IMR-90 (cell line): Measurements from ENCODE around the gene SFSWAP. TPM values are rescaled to one million over a fixed set of nuclear protein-coding genes. Genes with fewer than 3 reads are reported as not detected.
"Not testable (repeated sequence)": the region's sequence is repeated elsewhere in the genome, so short reads cannot be mapped to it uniquely, and the experiment has no call there.

Experiments used
- ATAC-seq: fragments of 200-7000 bp; cut with Tn5 transposase; 2 replicates; pipeline ENCODE4 v1.9.1; 2020; ENCODE audit warnings: low read depth, mild to moderate bottlenecking, moderate library complexity
- BruUV-seq: library from RNA; stranded (reverse); fragments of 400-500 nt; replicated peaks from 2 replicates; lab custom pipeline; 2021; lab: Mats Ljungman, UMichigan
- CTCF ChIA-PET: fragments of 300-600 bp; formaldehyde crosslinking; extraction: SDS; loops from one replicate; lab custom pipeline; 2021; ENCODE audit warnings: antibody characterized with exemption; lab: Yijun Ruan, JAX
- POLR2A ChIA-PET: fragments of 300-600 bp; sonication (Branson Sonifier 250); formaldehyde crosslinking; loops from one replicate; lab custom pipeline; 2022; ENCODE audit warnings: antibody characterized with exemption; ENCODE audit not compliant: unreplicated experiment; lab: Charles Lee
- DNase-seq: peaks from one replicate; pipeline ENCODE4 v3.0.0; 2013
- H2AFZ ChIP-seq: replicated peaks from 2 replicates; pipeline ENCODE3; 2013; ENCODE audit warnings: low read length, mild to moderate bottlenecking; ENCODE audit not compliant: poor library complexity
- H2AK5ac ChIP-seq: 2 replicates; pipeline ENCODE4 v1.6.1; 2013; ENCODE audit warnings: low read depth, low read length, inconsistent platforms
- H2AK9ac ChIP-seq: replicated peaks from 2 replicates; pipeline ENCODE3; 2013; ENCODE audit warnings: mild to moderate bottlenecking, low read depth, low read length, moderate library complexity; ENCODE audit not compliant: poor library complexity
- H2BK120ac ChIP-seq: 2 replicates; pipeline ENCODE4 v1.6.1; 2013; ENCODE audit warnings: low read depth, low read length, inconsistent platforms
- H2BK15ac ChIP-seq: 3 replicates; pipeline ENCODE4 v1.6.1; 2013; ENCODE audit warnings: low read depth, low read length, inconsistent platforms
- H2BK20ac ChIP-seq: 2 replicates; pipeline ENCODE4 v1.6.1; 2013; ENCODE audit warnings: low read depth, mild to moderate bottlenecking, inconsistent platforms, low read length, moderate library complexity
- H2BK5ac ChIP-seq: 2 replicates; pipeline ENCODE4 v1.6.1; 2013; ENCODE audit warnings: mild to moderate bottlenecking, low read depth, low read length, inconsistent platforms; ENCODE audit not compliant: poor library complexity, severe bottlenecking
- H3K14ac ChIP-seq: replicated peaks from 2 replicates; pipeline ENCODE4 v1.6.1; 2013; ENCODE audit warnings: low read depth, low read length, inconsistent platforms
- H3K18ac ChIP-seq: 2 replicates; pipeline ENCODE4 v1.6.1; 2013; ENCODE audit warnings: low read depth, low read length, control low read depth
- H3K23ac ChIP-seq: 2 replicates; pipeline ENCODE4 v1.6.1; 2013; ENCODE audit warnings: low read depth, low read length, inconsistent platforms
- H3K27ac ChIP-seq: 2 replicates; pipeline ENCODE4 v1.5.1; 2013; ENCODE audit warnings: mild to moderate bottlenecking, control low read depth, low read length; ENCODE audit not compliant: insufficient read depth
- H3K27me3 ChIP-seq: 2 replicates; pipeline ENCODE4 v1.6.1; 2013; ENCODE audit warnings: low read length; ENCODE audit not compliant: control insufficient read depth, insufficient read depth
- H3K36me3 ChIP-seq: 2 replicates; pipeline ENCODE4 v1.6.1; 2013; ENCODE audit warnings: low read length, mixed read lengths; ENCODE audit not compliant: control insufficient read depth, insufficient read depth
- H3K4ac ChIP-seq: 2 replicates; pipeline ENCODE4 v1.6.1; 2013; ENCODE audit warnings: low read depth, low read length, inconsistent platforms
- H3K4me1 ChIP-seq: 2 replicates; pipeline ENCODE4 v1.6.1; 2013; ENCODE audit warnings: low read length, mixed read lengths; ENCODE audit not compliant: control insufficient read depth, insufficient read depth
- H3K4me2 ChIP-seq: 2 replicates; pipeline ENCODE4 v1.6.1; 2013; ENCODE audit warnings: low read depth, mild to moderate bottlenecking, control low read depth, low read length, moderate library complexity
- H3K4me3 ChIP-seq: 2 replicates; pipeline ENCODE4 v1.5.1; 2013; ENCODE audit warnings: low read depth, mild to moderate bottlenecking, control low read depth, low read length, moderate library complexity; ENCODE audit not compliant: insufficient read depth
- H3K56ac ChIP-seq: 2 replicates; pipeline ENCODE4 v1.6.1; 2013; ENCODE audit warnings: low read length, inconsistent platforms; ENCODE audit not compliant: insufficient read depth; ENCODE audit errors: extremely low read depth
- H3K79me1 ChIP-seq, 2 experiments: 2 replicates each; pipeline ENCODE4 v1.6.1; 2013; ENCODE audit warnings: low read length in 2 of 2, inconsistent platforms in 1 of 2, low read depth in 1 of 2
- H3K9ac ChIP-seq: 2 replicates; pipeline ENCODE4 v1.6.1; 2013; ENCODE audit warnings: low read depth, low read length, control low read depth
- H3K9me1 ChIP-seq: 2 replicates; pipeline ENCODE4 v1.6.1; 2013; ENCODE audit warnings: low read length, inconsistent platforms; ENCODE audit not compliant: insufficient read depth
- H3K9me3 ChIP-seq: 2 replicates; pipeline ENCODE4 v1.6.1; 2013; ENCODE audit warnings: low read length; ENCODE audit not compliant: control insufficient read depth, insufficient read depth
- H4K20me1 ChIP-seq: 2 replicates; pipeline ENCODE4 v1.6.1; 2013; ENCODE audit warnings: low read length, inconsistent platforms; ENCODE audit not compliant: insufficient read depth
- H4K5ac ChIP-seq: 2 replicates; pipeline ENCODE4 v1.6.1; 2013; ENCODE audit warnings: mild to moderate bottlenecking, low read depth, low read length, control low read depth
- H4K8ac ChIP-seq, 2 experiments: 2 replicates each; pipeline ENCODE4 v1.6.1; 2013; ENCODE audit warnings: low read depth in 2 of 2, low read length in 2 of 2, control low read depth in 1 of 2, inconsistent platforms in 1 of 2
- H4K91ac ChIP-seq: 2 replicates; pipeline ENCODE4 v1.6.1; 2013; ENCODE audit warnings: low read depth, low read length, inconsistent platforms; ENCODE audit not compliant: insufficient read depth
- MXI1 ChIP-seq: IDR thresholded peaks from 2 replicates; pipeline ENCODE4 v1.6.1; 2012; ENCODE audit warnings: low read depth, mild to moderate bottlenecking, low read length, moderate library complexity, borderline replicate concordance
- SMC3 ChIP-seq: fragments of 150-350 bp; IDR thresholded peaks from 2 replicates; pipeline ENCODE4 v1.6.1; 2016; ENCODE audit warnings: low read depth, mild to moderate bottlenecking, antibody characterized with exemption, low read length, moderate library complexity
- USF2 ChIP-seq: fragments of 150-350 bp; IDR thresholded peaks from 2 replicates; pipeline ENCODE4 v1.6.1; 2017; ENCODE audit warnings: mild to moderate bottlenecking, antibody characterized with exemption, low read length, low read depth
- WGBS, 2 experiments: methylation state at CpG; one replicate each; pipeline versions ENCODE4 v1.1.5 to v1.1.7; 2013; ENCODE audit warnings: missing lambda C conversion rate in 2 of 2; ENCODE audit not compliant: insufficient read length in 1 of 2; ENCODE audit errors: extremely low coverage in 2 of 2; 5-methylcytosine and 5-hydroxymethylcytosine counted together
- dilution Hi-C: fragments of 300-500 bp; cut with HindIII; formaldehyde crosslinking; loops from one replicate; pipeline ENCODE4 v1.14.3; 2018; ENCODE audit warnings: low sequenced_read_pairs; ENCODE audit not compliant: unreplicated experiment
- in situ Hi-C: fragments of 300-500 bp; cut with MboI; formaldehyde crosslinking; loops from 3 replicates; pipeline ENCODE4 v1.14.3; 2019; ENCODE audit warnings: low sequenced_read_pairs, inconsistent platforms, mixed read lengths
- intact Hi-C: fragments of 100-400 bp; cut with micrococcal nuclease; formaldehyde crosslinking; loops from 2 replicates; pipeline ENCODE4 v1.10.0; 2022
- polyA plus RNA-seq, 3 experiments: library from polyadenylated mRNA; depleted of rRNA; stranded (reverse); fragments of >200 nt; gene quantifications; 2 replicates each; pipeline ENCODE4 v1.2.3, GENCODE V29; 2012; ENCODE audit warnings: low replicate concordance in 1 of 3
- total RNA-seq: library from RNA; depleted of rRNA; stranded (reverse); fragments of >200 nt; gene quantifications from 2 replicates; pipeline ENCODE4 v1.2.3, GENCODE V29; 2012

Gene SFSWAP
- total and polyA plus RNA-seq, 2 of the 4 experiments (the other 2 are of a cell fraction) = 19.7 to 22.4 TPM

GRCh38 chr12:131677699-131678098 is 33.2 kb upstream of the SFSWAP start:
- Histone ChIP-seq H2BK120ac (no peak overlapping the region), H3K4ac (no peak overlapping the region), H3K27ac (no peak overlapping the region), H2AK9ac (no peak overlapping the region), H4K5ac (no peak overlapping the region), H2BK20ac (no peak overlapping the region), H3K23ac (no peak overlapping the region), H2AK5ac (no peak overlapping the region), H2BK15ac (no peak overlapping the region), H3K4me2 (no peak overlapping the region), H4K20me1 (no peaks in the 10 kb centered on the region), H2AFZ (no peak overlapping the region), H3K36me3 (no peaks in the 10 kb centered on the region), H3K4me1 (no peaks in the 10 kb centered on the region), H4K91ac (no peak overlapping the region), H3K79me1 (no peaks in the 10 kb centered on the region), H3K18ac (no peak overlapping the region), H3K14ac (no peak overlapping the region), H3K56ac (no peak overlapping the region), H2BK5ac (no peak overlapping the region), H3K9ac (no peak overlapping the region), H3K9me3 (no peaks in the 10 kb centered on the region), H4K8ac (no peak overlapping the region), H3K4me3 (no peak overlapping the region), H3K9me1 (no peaks in the 10 kb centered on the region), H3K27me3 (no peaks in the 10 kb centered on the region)
- in situ Hi-C loops (no loop called here), dilution Hi-C loops (no loop called here), intact Hi-C loops (no loop called here)
- DNase-seq (no peak), ATAC-seq (no peak)
- WGBS, 2 experiments = 85% methylated on average over 5 of the region's 15 CpGs; no CpG with 5 or more reads in 1 of the 2 experiments
- BruUV-seq = no TSS peak
- ChIA-PET CTCF (no interaction called here), POLR2A (no interaction called here)
- TF ChIP-seq SMC3 (no peak), USF2 (no peak), MXI1 (no peak)

GRCh38 chr12:131678389-131679181 is 32.3 kb upstream of the SFSWAP start:
- H3K56ac ChIP-seq, H2AK9ac ChIP-seq, H4K20me1 ChIP-seq, H3K9ac ChIP-seq, H3K27me3 ChIP-seq, H2BK120ac ChIP-seq, H3K9me3 ChIP-seq, H3K23ac ChIP-seq, POLR2A ChIA-PET, in situ Hi-C loops, H2AK5ac ChIP-seq, H3K27ac ChIP-seq, H3K79me1 ChIP-seq, BruUV-seq, H3K9me1 ChIP-seq, H3K4ac ChIP-seq, H3K4me3 ChIP-seq, H3K36me3 ChIP-seq, H3K4me2 ChIP-seq, H2BK15ac ChIP-seq, H2BK5ac ChIP-seq, H4K5ac ChIP-seq, H4K8ac ChIP-seq, intact Hi-C loops, H4K91ac ChIP-seq, DNase-seq, H3K14ac ChIP-seq, H2BK20ac ChIP-seq, ATAC-seq, H3K4me1 ChIP-seq, H3K18ac ChIP-seq, CTCF ChIA-PET, dilution Hi-C loops, H2AFZ ChIP-seq: not testable (repeated sequence)
- WGBS, 2 experiments = 58% methylated on average over 9 of the region's 29 CpGs; no CpG with 5 or more reads in 1 of the 2 experiments
